ENCODE results near the gene SDF4. TPM values are rescaled to one million over a fixed set of nuclear protein-coding genes. Genes with fewer than 3 reads are reported as not detected.

The SDF4 gene
- total and polyA plus RNA-seq, 2 donors (not counting 1 experiment from before 2014, with no cell fraction given): 127 to 133 TPM

DNA sequence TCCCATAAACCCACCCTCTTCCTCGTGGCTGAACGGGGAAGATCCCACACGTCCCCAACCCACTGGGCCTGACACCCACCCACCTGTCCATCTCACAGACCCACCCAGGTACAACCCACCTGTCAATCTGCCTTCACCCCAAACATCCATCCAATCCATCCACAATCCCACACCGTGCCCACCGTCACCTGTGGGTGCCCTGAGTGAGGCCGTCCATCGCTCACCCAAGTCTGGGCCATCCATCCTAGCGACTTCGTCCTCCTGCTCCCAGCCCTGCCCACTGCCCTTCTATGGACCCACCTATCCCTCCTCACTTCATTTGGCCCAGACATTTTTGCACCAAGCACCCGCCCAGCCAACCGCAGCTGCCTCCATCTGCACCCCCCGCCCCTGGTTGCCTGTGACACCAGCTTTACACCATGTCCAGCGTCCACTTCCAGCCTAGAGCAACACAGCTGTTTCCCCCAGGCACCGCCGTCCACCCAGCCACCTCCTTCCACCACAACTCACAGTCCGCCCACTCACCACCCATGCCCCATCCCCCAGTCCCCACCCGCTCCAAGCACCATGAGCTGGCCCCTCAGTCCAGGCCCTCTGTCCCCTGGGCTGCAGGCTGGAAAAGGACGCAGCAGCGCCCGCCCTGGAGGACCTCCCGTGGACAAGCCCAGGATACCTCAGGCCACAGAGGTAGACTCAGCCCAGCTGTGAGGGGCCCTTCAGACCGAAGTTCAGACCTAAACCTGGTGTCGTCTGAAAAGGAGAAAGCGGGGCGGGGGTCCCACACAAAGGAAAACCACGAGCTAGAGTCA, 50.5 kb downstream of the SDF4 start:
- no peaks in the 10 kb centered on the region for H3K36me3 ChIP-seq (ENCODE audit: control insufficient read depth, insufficient read depth, low read length)
- H3K9ac ChIP-seq (ENCODE audit: insufficient read depth, low read length): no peak overlapping the region
- H3K4me1 ChIP-seq (ENCODE audit: control insufficient read depth, extremely low read depth, insufficient read depth, low read length): no peaks in the 10 kb centered on the region
- H3K4me3 ChIP-seq (replicated peaks in 1 of 4; ENCODE audit: control extremely low read depth in 1 of 4, insufficient read depth in 1 of 4, low read depth in 3 of 4, low read length in 4 of 4): no peak overlapping the region
- no peaks in the 10 kb centered on the region for H4K20me1 ChIP-seq (ENCODE audit: control insufficient read depth, extremely low read depth, insufficient read depth, low read length)
- no peak overlapping the region for H3K4me2 ChIP-seq (ENCODE audit: extremely low read depth, insufficient read depth, low read length)
- no peaks in the 10 kb centered on the region for H3K9me3 ChIP-seq (ENCODE audit: control insufficient read depth, insufficient read depth, low read depth, low read length)
- DNase-seq (ENCODE audit: low read depth in 2 of 2): no peak
- H2AFZ ChIP-seq (ENCODE audit: low read length): no peak overlapping the region
- H3K79me2 ChIP-seq (ENCODE audit: control insufficient read depth, insufficient read depth, low read length): no peaks in the 10 kb centered on the region
- no peak overlapping the region for H3K27ac ChIP-seq (ENCODE audit: insufficient read depth, low read length)
- no peak for TF ChIP-seq EZH2 (IDR thresholded peaks at IDR 0.05; ENCODE audit: low read length, missing control alignments)
- TF ChIP-seq, protein P1, sequence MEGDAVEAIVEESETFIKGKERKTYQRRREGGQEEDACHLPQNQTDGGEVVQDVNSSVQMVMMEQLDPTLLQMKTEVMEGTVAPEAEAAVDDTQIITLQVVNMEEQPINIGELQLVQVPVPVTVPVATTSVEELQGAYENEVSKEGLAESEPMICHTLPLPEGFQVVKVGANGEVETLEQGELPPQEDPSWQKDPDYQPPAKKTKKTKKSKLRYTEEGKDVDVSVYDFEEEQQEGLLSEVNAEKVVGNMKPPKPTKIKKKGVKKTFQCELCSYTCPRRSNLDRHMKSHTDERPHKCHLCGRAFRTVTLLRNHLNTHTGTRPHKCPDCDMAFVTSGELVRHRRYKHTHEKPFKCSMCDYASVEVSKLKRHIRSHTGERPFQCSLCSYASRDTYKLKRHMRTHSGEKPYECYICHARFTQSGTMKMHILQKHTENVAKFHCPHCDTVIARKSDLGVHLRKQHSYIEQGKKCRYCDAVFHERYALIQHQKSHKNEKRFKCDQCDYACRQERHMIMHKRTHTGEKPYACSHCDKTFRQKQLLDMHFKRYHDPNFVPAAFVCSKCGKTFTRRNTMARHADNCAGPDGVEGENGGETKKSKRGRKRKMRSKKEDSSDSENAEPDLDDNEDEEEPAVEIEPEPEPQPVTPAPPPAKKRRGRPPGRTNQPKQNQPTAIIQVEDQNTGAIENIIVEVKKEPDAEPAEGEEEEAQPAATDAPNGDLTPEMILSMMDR (conservative IDR thresholded peaks at IDR 0.05 in 1 of 2, IDR thresholded peaks at IDR 0.05 in 1 of 2; ENCODE audit: low read depth in 1 of 2, low read length in 2 of 2): no peak
- peaks cover 8% of the 10 kb centered on the region for H3K27me3 ChIP-seq (ENCODE audit: control insufficient read depth, insufficient read depth, low read length)

GRCh38 chr1:1179983-1180861, 51.6 kb downstream of the SDF4 start:
- no peak for TF ChIP-seq EZH2 (IDR thresholded peaks at IDR 0.05; ENCODE audit: low read length, missing control alignments)
- TF ChIP-seq, protein P1 (conservative IDR thresholded peaks at IDR 0.05 in 1 of 2, IDR thresholded peaks at IDR 0.05 in 1 of 2; ENCODE audit: low read depth in 1 of 2, low read length in 2 of 2): no peak
- Histone ChIP-seq H3K9me3 (ENCODE audit: control insufficient read depth, insufficient read depth, low read depth, low read length) (no peaks in the 10 kb centered on the region), H3K9ac (ENCODE audit: insufficient read depth, low read length) (no peak overlapping the region), H3K27ac (ENCODE audit: insufficient read depth, low read length) (no peak overlapping the region), H2AFZ (ENCODE audit: low read length) (no peak overlapping the region), H3K36me3 (ENCODE audit: control insufficient read depth, insufficient read depth, low read length) (no peaks in the 10 kb centered on the region), H3K27me3 (ENCODE audit: control insufficient read depth, insufficient read depth, low read length) (peaks cover 11% of the 10 kb centered on the region), H4K20me1 (ENCODE audit: control insufficient read depth, extremely low read depth, insufficient read depth, low read length) (no peaks in the 10 kb centered on the region), H3K4me3 (replicated peaks in 1 of 4; ENCODE audit: control extremely low read depth in 1 of 4, insufficient read depth in 1 of 4, low read depth in 3 of 4, low read length in 4 of 4) (no peak overlapping the region), H3K4me1 (ENCODE audit: control insufficient read depth, extremely low read depth, insufficient read depth, low read length) (no peaks in the 10 kb centered on the region), H3K4me2 (ENCODE audit: extremely low read depth, insufficient read depth, low read length) (no peak overlapping the region), H3K79me2 (ENCODE audit: control insufficient read depth, insufficient read depth, low read length) (no peaks in the 10 kb centered on the region)
- no peak for DNase-seq (ENCODE audit: low read depth in 2 of 2)

DNA sequence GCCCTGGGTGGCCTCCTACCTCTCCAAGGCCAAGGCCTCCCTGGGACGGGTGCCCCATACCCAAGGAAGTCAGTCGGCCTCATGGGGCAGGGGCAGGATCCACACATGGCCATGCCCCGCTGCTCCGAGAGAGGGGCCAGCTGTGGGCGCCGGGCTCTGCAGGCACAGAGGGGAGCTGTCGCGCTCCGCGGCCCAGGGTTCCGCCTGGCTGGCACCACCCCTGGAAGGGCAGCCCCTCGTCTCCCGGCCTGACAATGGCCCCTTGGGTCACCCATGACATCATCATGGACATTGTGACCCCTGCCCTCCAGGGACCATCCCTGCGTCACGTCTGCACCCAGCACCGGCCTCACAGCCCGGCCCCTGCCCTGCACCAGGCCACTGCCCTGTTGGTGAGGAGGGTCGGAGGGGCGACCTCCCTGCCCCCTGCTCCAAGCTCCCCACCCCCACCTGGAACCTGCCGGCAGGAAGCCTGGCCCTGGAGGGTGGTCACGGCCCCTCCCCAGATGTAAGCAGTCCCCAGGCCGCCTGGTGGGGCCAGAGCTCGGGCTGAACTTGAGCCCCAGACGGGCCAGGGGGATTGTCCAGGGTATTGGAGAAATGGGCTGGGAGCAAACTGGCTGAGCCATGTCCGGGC, 52.3 kb downstream of the SDF4 start:
- TF ChIP-seq, protein P1 (conservative IDR thresholded peaks at IDR 0.05 in 1 of 2, IDR thresholded peaks at IDR 0.05 in 1 of 2; ENCODE audit: low read depth in 1 of 2, low read length in 2 of 2): no peak
- H3K36me3 ChIP-seq (ENCODE audit: control insufficient read depth, insufficient read depth, low read length): no peaks in the 10 kb centered on the region
- no peak overlapping the region for H3K4me3 ChIP-seq (replicated peaks in 1 of 4; ENCODE audit: control extremely low read depth in 1 of 4, insufficient read depth in 1 of 4, low read depth in 3 of 4, low read length in 4 of 4)
- H3K4me1 ChIP-seq (ENCODE audit: control insufficient read depth, extremely low read depth, insufficient read depth, low read length): no peaks in the 10 kb centered on the region
- H2AFZ ChIP-seq (ENCODE audit: low read length): no peak overlapping the region
- no peaks in the 10 kb centered on the region for H3K79me2 ChIP-seq (ENCODE audit: control insufficient read depth, insufficient read depth, low read length)
- no peaks in the 10 kb centered on the region for H3K9me3 ChIP-seq (ENCODE audit: control insufficient read depth, insufficient read depth, low read depth, low read length)
- H3K4me2 ChIP-seq (ENCODE audit: extremely low read depth, insufficient read depth, low read length): no peak overlapping the region
- H3K27ac ChIP-seq (ENCODE audit: insufficient read depth, low read length): no peak overlapping the region
- H3K27me3 ChIP-seq (ENCODE audit: control insufficient read depth, insufficient read depth, low read length): peaks cover 11% of the 10 kb centered on the region
- no peak for DNase-seq (ENCODE audit: low read depth in 2 of 2)
- no peak overlapping the region for H3K9ac ChIP-seq (ENCODE audit: insufficient read depth, low read length)
- H4K20me1 ChIP-seq (ENCODE audit: control insufficient read depth, extremely low read depth, insufficient read depth, low read length): no peaks in the 10 kb centered on the region

Measured in fibroblast of lung (primary cell).